GM21360 (cell line): Measurements from ENCODE around the gene ZNF74.
"Not testable (repeated sequence)": the region's sequence is repeated elsewhere in the genome, so short reads cannot be mapped to it uniquely, and the experiment has no call there.

ENCODE experiments used
- ATAC-seq: cut with Tn5 transposase; IDR thresholded peaks from one replicate; pipeline ENCODE4 v1.9.1; 2021; ENCODE audit warnings: mild to moderate bottlenecking, moderate library complexity; ENCODE audit not compliant: unreplicated experiment

ZNF74 gene

GRCh38 chr22:20399866-20400605 is 6.1 kb downstream of the ZNF74 start:
- ATAC-seq = no peak

- ATAC-seq = no peak
Observed at GRCh38 chr22:20400606-20401375, 6.8 kb downstream of the ZNF74 start.

- ATAC-seq = no peak
Observed at GRCh38 chr22:20401376-20402014, 7.5 kb downstream of the ZNF74 start.

GRCh38 chr22:20402960-20403778 is 9.2 kb downstream of the ZNF74 start:
- no peak for ATAC-seq

- no peak for ATAC-seq
Observed at GRCh38 chr22:20403779-20404140, 9.8 kb downstream of the ZNF74 start.

- no peak for ATAC-seq
Observed at GRCh38 chr22:20404881-20405280, 10.9 kb downstream of the ZNF74 start.

- ATAC-seq = no peak
Observed at GRCh38 chr22:20405291-20405930, 11.5 kb downstream of the ZNF74 start.

GRCh38 chr22:20405931-20406685 is 12.2 kb downstream of the ZNF74 start:
- ATAC-seq = no peak

GRCh38 chr22:20406686-20407408 is 12.9 kb downstream of the ZNF74 start:
- no peak for ATAC-seq

- ATAC-seq = no peak
Observed at GRCh38 chr22:20407829-20408228, 13.9 kb downstream of the ZNF74 start.

GRCh38 chr22:20408891-20409290 is 14.9 kb downstream of the ZNF74 start:
- no peak for ATAC-seq

GRCh38 chr22:20409385-20409784 is 15.4 kb downstream of the ZNF74 start:
- not testable (repeated sequence) for ATAC-seq

GRCh38 chr22:20412474-20413216 is 18.7 kb downstream of the ZNF74 start:
- ATAC-seq = no peak

GRCh38 chr22:20413217-20414058 is 19.5 kb downstream of the ZNF74 start:
- ATAC-seq = no peak

- ATAC-seq = no peak
Observed at GRCh38 chr22:20414059-20414440, 20.1 kb downstream of the ZNF74 start.

GRCh38 chr22:20414450-20414849 is 20.5 kb downstream of the ZNF74 start:
- ATAC-seq = no peak

GRCh38 chr22:20415241-20415640 is 21.3 kb downstream of the ZNF74 start:
- ATAC-seq = not testable (repeated sequence)

- ATAC-seq = not testable (repeated sequence)
Observed at GRCh38 chr22:20415699-20416098, 21.7 kb downstream of the ZNF74 start.
